GM06990 (cell line): ENCODE data around the gene ZNF689.

Experiments used
- DNase-seq: peaks from one replicate; pipeline ENCODE4 v3.0.0-alpha.2; 2011; ENCODE audit not compliant: insufficient read length; ENCODE audit errors: extremely low read depth
- H3K27me3 ChIP-seq: replicated peaks from 2 replicates; pipeline ENCODE4 v1.6.0; 2011; ENCODE audit warnings: low read length; ENCODE audit not compliant: control insufficient read depth, insufficient read depth
- H3K36me3 ChIP-seq: 2 replicates; pipeline ENCODE4 v1.5.1; 2011; ENCODE audit warnings: low read length; ENCODE audit not compliant: control insufficient read depth, insufficient read depth
- H3K4me3 ChIP-seq: replicated peaks from 2 replicates; pipeline ENCODE4 v1.5.1; 2011; ENCODE audit warnings: low read depth, mild to moderate bottlenecking, control low read depth, low read length
- TF ChIP-seq, protein P1 (sequence below): IDR thresholded peaks from 2 replicates; pipeline ENCODE4 v1.5.1; 2011; ENCODE audit warnings: low read length, control low read depth, mild to moderate bottlenecking, inconsistent platforms; ENCODE audit not compliant: insufficient read depth, poor library complexity, severe bottlenecking

Gene ZNF689

DNA sequence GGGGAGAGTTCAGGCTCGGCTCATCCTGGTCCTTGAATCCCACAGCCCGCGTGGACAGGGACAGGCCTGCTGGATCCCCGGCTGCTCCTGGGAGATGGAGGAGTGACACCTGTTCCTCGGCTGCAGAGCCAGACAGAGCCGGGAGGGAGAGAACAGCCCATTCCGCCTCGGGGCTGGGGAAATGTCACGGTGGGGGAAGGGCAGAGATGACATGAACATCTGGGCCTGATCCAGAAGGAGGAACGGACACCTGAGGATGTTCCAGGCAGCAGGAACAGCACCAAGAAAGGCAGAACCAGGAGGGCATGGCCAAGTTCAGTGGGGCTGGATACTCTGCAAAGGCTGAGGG is 54.1 kb downstream of the ZNF689 start:
- no peak for DNase-seq
- H3K4me3 ChIP-seq, result no peak overlapping the region
- H3K27me3 ChIP-seq, result no peaks in the 10 kb centered on the region
- peaks cover 7% of the 10 kb centered on the region; the same call in 1 of the 2 replicates for H3K36me3 ChIP-seq
- TF ChIP-seq, protein P1, sequence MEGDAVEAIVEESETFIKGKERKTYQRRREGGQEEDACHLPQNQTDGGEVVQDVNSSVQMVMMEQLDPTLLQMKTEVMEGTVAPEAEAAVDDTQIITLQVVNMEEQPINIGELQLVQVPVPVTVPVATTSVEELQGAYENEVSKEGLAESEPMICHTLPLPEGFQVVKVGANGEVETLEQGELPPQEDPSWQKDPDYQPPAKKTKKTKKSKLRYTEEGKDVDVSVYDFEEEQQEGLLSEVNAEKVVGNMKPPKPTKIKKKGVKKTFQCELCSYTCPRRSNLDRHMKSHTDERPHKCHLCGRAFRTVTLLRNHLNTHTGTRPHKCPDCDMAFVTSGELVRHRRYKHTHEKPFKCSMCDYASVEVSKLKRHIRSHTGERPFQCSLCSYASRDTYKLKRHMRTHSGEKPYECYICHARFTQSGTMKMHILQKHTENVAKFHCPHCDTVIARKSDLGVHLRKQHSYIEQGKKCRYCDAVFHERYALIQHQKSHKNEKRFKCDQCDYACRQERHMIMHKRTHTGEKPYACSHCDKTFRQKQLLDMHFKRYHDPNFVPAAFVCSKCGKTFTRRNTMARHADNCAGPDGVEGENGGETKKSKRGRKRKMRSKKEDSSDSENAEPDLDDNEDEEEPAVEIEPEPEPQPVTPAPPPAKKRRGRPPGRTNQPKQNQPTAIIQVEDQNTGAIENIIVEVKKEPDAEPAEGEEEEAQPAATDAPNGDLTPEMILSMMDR, result no peak

DNA sequence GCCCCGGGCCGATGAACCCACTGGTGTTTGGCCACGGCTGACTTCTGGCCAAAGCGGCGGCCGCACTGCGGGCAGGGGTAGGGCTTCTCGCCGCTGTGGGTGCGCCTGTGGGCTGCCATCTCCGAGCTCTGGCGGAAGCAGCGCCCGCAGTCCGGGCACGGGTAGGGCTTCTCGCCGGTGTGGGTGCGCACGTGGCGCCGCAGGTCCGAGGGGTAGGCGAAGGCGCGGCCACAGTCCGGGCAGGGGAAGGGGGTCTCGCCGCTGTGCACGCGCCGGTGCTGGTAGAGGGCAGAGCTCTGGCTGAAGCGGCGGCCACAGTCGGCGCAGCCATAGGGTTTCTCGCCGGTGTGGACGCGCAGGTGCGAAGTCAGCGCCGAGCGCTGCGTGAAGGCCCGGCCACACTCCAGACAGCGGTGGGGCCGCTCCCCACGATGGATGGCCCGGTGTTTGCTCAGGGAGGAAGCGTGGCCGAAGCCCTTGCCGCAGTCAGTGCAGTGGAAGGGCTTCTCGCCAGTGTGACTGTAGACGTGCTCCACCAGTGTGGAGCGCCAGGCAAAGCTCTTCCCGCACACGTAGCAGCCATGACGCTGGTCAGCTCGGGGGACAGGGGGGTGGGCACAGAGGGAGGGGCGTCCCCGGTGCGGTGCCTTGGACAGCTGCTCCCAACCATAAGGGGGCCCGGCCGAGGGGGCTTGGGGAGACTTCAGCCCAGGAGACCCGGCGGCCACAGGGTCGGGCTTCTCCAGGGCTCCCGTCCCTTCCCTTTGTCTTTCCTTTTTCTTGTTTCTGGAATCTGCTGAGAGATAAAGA is 54.7 kb downstream of the ZNF689 start:
- no peak overlapping the region for H3K4me3 ChIP-seq
- DNase-seq, result no peak
- TF ChIP-seq, protein P1, result no peak
- peaks cover 7% of the 10 kb centered on the region; the same call in 1 of the 2 replicates for H3K36me3 ChIP-seq
- H3K27me3 ChIP-seq, result no peaks in the 10 kb centered on the region

DNA sequence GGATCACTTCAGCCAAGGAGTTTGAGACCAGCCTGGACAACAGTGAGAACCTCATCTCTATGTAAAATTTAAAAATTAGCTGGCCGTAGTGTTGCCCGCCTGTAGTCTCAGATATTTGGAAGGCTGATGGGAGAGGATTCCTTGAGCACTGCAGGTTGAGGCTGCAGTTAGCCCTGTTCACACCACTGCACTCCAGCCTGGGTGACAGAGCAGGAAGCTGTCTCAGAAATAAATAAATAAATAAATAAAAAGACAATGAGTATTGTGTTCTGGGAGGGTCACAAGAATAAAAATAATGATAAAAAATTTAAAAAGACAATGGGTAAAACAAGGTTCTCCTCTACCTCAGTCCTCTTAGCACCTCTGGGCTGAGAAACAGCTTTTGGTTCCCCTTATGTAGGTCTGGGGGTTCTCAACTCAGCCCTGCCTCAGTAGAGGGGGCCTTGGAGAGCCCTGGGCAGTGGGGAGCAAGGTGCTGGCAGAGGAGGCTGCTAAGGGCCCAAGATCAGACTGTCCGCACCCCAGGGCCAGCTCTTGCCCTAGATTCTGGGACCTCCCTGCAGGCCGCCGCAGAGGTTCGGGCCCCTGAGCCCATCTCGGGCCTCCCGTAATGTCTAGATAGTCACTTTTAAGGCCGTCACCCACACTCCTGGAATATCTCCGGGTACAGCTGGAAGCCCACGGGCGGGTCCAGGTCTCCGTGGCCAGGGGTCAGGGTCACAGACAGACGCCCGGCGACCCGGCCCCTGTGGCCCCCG is 55.5 kb downstream of the ZNF689 start:
- no peak overlapping the region for H3K4me3 ChIP-seq
- no peak for DNase-seq
- TF ChIP-seq, protein P1, result no peak
- no peaks in the 10 kb centered on the region for H3K27me3 ChIP-seq
- peaks cover 7% of the 10 kb centered on the region; the same call in 1 of the 2 replicates for H3K36me3 ChIP-seq

DNA sequence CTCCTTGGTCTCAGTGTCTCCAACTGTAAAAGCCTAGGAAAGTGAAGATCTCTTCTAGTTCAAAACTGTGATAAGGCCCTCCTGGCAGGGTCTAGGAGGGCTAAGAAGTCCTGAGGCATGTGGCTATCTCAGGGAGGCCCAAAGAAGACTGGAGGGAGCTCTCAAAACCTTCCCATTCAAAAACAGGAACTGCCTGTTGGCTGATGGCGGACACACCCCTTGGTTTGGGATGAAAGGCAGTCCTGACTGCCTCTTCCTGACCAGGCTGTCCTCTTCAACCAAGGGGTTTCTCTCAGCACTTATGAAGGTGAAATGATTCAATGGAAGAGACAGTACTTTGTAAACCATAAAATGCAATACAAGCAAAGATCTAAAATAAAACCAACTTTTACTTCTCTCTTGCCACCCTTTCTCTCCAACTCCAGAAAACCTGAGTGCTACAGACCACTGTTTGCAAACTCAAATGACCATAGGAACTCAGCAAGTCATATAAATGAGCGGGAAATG is 56.7 kb downstream of the ZNF689 start:
- TF ChIP-seq, protein P1, result no peak
- no peak overlapping the region for H3K4me3 ChIP-seq
- no peaks in the 10 kb centered on the region for H3K27me3 ChIP-seq
- H3K36me3 ChIP-seq, result peaks cover 7% of the 10 kb centered on the region; the same call in 1 of the 2 replicates
- DNase-seq, result no peak

DNA sequence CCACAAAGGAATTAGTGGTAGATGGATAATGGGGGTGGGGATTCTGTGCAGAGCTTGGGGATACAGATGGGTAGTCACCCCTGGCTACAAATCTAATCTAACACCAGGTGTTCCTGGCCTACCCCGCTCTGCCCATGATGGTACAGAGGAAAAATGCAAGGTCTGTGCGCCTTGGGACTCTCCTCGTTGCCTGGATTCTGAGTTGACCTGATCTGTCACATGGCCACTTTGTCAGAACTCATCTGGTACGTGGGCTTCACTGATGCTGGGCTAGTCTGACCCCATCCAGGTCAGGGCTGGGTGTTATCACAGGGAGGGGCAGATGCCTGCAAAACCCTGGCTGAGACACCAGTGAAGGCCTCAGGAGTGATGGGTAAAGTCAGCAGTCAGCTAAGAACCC is 57.2 kb downstream of the ZNF689 start:
- TF ChIP-seq, protein P1, result no peak
- Histone ChIP-seq H3K36me3 (peaks cover 7% of the 10 kb centered on the region; the same call in 1 of the 2 replicates), H3K4me3 (no peak overlapping the region), H3K27me3 (no peaks in the 10 kb centered on the region)
- DNase-seq, result no peak
